NCI-H1436 (cell line): ENCODE results near the gene PLPPR3.
"Not testable (repeated sequence)": the region's sequence is repeated elsewhere in the genome, so short reads cannot be mapped to it uniquely, and the experiment has no call there.

Source experiments
- DNase-seq: peaks from one replicate; lab custom pipeline; 2025; lab: John Stamatoyannopoulos, UW

The PLPPR3 gene

GRCh38 chr19:853614-854220 is 32.0 kb upstream of the PLPPR3 start:
- not testable (repeated sequence) for DNase-seq

- DNase-seq, result no peak
Measured at GRCh38 chr19:853014-853585, 31.3 kb upstream of the PLPPR3 start.

- no peak for DNase-seq
Measured at GRCh38 chr19:852136-853013, 30.6 kb upstream of the PLPPR3 start, which contains the start of gene ELANE. TSS of gene ELANE (plus strand) at chr19:852303. CDS start at chr19:852329, 26 bp downstream.

GRCh38 chr19:850979-851335 is 29.2 kb upstream of the PLPPR3 start:
- no peak for DNase-seq

- DNase-seq, result no peak
Measured at GRCh38 chr19:850221-850978, 28.6 kb upstream of the PLPPR3 start.

- not testable (repeated sequence) for DNase-seq
Measured at GRCh38 chr19:849195-849594, 27.4 kb upstream of the PLPPR3 start.

GRCh38 chr19:848386-848921 is 26.7 kb upstream of the PLPPR3 start:
- no peak for DNase-seq

GRCh38 chr19:845707-846521 is 24.2 kb upstream of the PLPPR3 start:
- DNase-seq, result no peak

- no peak for DNase-seq
Measured at GRCh38 chr19:844546-844971, 22.8 kb upstream of the PLPPR3 start.

- DNase-seq, result no peak
Measured at GRCh38 chr19:843836-844545, 22.2 kb upstream of the PLPPR3 start.

GRCh38 chr19:843180-843835 is 21.6 kb upstream of the PLPPR3 start:
- DNase-seq, result no peak

- DNase-seq, result not testable (repeated sequence)
Measured at GRCh38 chr19:842802-843179, 21.0 kb upstream of the PLPPR3 start.

- DNase-seq, result no peak
Measured at GRCh38 chr19:840519-841206, 18.9 kb upstream of the PLPPR3 start, which contains the start of gene PRTN3. TSS of gene PRTN3 (plus strand) at chr19:840999. CDS start at chr19:841009, 10 bp downstream.

- DNase-seq, result no peak
Measured at GRCh38 chr19:835210-835810, 13.6 kb upstream of the PLPPR3 start.

GRCh38 chr19:834216-834615 is 12.5 kb upstream of the PLPPR3 start:
- DNase-seq, result no peak

GRCh38 chr19:831407-832369 is 9.9 kb upstream of the PLPPR3 start:
- DNase-seq, result no peak

GRCh38 chr19:829129-829758 is 7.5 kb upstream of the PLPPR3 start:
- DNase-seq, result no peak
